ENCODE measurements around the gene HNRNPH3.

DNA sequence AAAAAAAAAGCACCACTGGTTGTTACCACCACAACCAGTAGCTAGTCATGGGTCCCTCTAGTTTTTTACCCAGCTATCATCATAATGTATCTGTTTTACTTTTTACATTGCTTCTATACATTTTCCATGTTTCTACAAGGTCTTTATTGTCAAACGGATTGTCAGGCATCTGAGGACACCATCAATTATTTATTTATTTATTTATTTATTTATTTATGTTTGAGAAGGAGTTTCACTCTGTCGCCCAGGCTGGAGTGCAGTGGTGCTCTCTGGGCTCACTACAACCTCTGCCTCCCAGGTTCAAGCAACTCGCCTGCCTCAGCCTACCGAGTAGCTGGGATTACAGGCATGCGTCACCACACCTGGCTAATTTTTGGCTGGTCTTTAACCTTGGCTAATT lies 29.0 kb upstream of the HNRNPH3 start:
- TF ChIP-seq, protein P1, sequence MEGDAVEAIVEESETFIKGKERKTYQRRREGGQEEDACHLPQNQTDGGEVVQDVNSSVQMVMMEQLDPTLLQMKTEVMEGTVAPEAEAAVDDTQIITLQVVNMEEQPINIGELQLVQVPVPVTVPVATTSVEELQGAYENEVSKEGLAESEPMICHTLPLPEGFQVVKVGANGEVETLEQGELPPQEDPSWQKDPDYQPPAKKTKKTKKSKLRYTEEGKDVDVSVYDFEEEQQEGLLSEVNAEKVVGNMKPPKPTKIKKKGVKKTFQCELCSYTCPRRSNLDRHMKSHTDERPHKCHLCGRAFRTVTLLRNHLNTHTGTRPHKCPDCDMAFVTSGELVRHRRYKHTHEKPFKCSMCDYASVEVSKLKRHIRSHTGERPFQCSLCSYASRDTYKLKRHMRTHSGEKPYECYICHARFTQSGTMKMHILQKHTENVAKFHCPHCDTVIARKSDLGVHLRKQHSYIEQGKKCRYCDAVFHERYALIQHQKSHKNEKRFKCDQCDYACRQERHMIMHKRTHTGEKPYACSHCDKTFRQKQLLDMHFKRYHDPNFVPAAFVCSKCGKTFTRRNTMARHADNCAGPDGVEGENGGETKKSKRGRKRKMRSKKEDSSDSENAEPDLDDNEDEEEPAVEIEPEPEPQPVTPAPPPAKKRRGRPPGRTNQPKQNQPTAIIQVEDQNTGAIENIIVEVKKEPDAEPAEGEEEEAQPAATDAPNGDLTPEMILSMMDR (IDR thresholded peaks at IDR 0.05; ENCODE audit: poor library complexity, severe bottlenecking), result no peak
- TF ChIP-seq RAD21 (conservative IDR thresholded peaks at IDR 0.05) (no peak), POLR2AphosphoS5 (IDR thresholded peaks at IDR 0.05) (no peak), TAF1 (IDR thresholded peaks at IDR 0.05; ENCODE audit: low read depth) (no peak), EZH2 (IDR thresholded peaks at IDR 0.05; ENCODE audit: borderline replicate concordance, insufficient read depth, low read length, poor library complexity, severe bottlenecking) (no peak), MXI1 (conservative IDR thresholded peaks at IDR 0.05; ENCODE audit: poor library complexity, severe bottlenecking) (no peak), EP300 (conservative IDR thresholded peaks at IDR 0.05; ENCODE audit: poor library complexity, severe bottlenecking) (no peak)
- TF ChIP-seq, protein P2, sequence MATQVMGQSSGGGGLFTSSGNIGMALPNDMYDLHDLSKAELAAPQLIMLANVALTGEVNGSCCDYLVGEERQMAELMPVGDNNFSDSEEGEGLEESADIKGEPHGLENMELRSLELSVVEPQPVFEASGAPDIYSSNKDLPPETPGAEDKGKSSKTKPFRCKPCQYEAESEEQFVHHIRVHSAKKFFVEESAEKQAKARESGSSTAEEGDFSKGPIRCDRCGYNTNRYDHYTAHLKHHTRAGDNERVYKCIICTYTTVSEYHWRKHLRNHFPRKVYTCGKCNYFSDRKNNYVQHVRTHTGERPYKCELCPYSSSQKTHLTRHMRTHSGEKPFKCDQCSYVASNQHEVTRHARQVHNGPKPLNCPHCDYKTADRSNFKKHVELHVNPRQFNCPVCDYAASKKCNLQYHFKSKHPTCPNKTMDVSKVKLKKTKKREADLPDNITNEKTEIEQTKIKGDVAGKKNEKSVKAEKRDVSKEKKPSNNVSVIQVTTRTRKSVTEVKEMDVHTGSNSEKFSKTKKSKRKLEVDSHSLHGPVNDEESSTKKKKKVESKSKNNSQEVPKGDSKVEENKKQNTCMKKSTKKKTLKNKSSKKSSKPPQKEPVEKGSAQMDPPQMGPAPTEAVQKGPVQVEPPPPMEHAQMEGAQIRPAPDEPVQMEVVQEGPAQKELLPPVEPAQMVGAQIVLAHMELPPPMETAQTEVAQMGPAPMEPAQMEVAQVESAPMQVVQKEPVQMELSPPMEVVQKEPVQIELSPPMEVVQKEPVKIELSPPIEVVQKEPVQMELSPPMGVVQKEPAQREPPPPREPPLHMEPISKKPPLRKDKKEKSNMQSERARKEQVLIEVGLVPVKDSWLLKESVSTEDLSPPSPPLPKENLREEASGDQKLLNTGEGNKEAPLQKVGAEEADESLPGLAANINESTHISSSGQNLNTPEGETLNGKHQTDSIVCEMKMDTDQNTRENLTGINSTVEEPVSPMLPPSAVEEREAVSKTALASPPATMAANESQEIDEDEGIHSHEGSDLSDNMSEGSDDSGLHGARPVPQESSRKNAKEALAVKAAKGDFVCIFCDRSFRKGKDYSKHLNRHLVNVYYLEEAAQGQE (IDR thresholded peaks at IDR 0.05; ENCODE audit: borderline replicate concordance), result no peak

All from neural cell (in vitro differentiated cells).